GM06990 (cell line): ENCODE data around the gene JRKL.
A peak's percentile ranks its signal among the peaks of the same experiment; 100 is the strongest.

ENCODE experiments used
- DNase-seq: peaks from one replicate; pipeline ENCODE4 v3.0.0-alpha.2; 2011; ENCODE audit not compliant: insufficient read length; ENCODE audit errors: extremely low read depth
- H3K27me3 ChIP-seq: replicated peaks from 2 replicates; pipeline ENCODE4 v1.6.0; 2011; ENCODE audit warnings: low read length; ENCODE audit not compliant: control insufficient read depth, insufficient read depth
- H3K36me3 ChIP-seq: 2 replicates; pipeline ENCODE4 v1.5.1; 2011; ENCODE audit warnings: low read length; ENCODE audit not compliant: control insufficient read depth, insufficient read depth
- H3K4me3 ChIP-seq: replicated peaks from 2 replicates; pipeline ENCODE4 v1.5.1; 2011; ENCODE audit warnings: low read depth, mild to moderate bottlenecking, control low read depth, low read length
- CTCF ChIP-seq: IDR thresholded peaks from 2 replicates; pipeline ENCODE4 v1.5.1; 2011; ENCODE audit warnings: low read length, control low read depth, mild to moderate bottlenecking, inconsistent platforms; ENCODE audit not compliant: insufficient read depth, poor library complexity, severe bottlenecking

The JRKL gene

DNA sequence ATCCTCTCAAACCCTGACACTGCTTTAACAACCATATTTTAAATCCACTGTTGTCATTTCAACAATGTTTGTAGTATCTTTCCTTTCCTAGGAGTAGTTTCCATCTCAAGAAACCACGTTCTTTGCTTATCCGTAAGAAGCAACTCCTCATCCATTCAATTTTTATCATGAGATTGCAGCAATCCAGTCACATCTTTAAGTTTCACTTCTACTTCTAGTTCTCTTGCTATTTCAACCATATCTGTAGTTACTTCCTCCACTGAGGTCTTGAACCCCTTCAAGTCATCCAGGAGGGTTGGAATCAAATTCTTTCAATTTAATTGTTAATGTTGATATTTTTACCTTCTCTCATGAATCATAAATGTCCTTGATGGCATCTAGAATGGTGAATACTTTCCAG is 22.5 kb upstream of the JRKL start:
- no peak for DNase-seq
- no peak overlapping the region for H3K4me3 ChIP-seq
- TF ChIP-seq CTCF, result no peak
- H3K27me3 ChIP-seq, result no peaks in the 10 kb centered on the region
- H3K36me3 ChIP-seq, result peaks cover 1% of the 10 kb centered on the region; the same call in 1 of the 2 replicates

- H3K36me3 ChIP-seq, result no peaks in the 10 kb centered on the region; the same call in 1 of the 2 replicates
- no peak for TF ChIP-seq CTCF
- DNase-seq, result no peak
- no peaks in the 10 kb centered on the region for H3K27me3 ChIP-seq
- no peak overlapping the region for H3K4me3 ChIP-seq
These were observed 16.0 kb upstream of the JRKL start for GRCh38 chr11:96373826-96374225.

- Histone ChIP-seq H3K36me3 (no peaks in the 10 kb centered on the region; the same call in 1 of the 2 replicates), H3K4me3 (no peak overlapping the region), H3K27me3 (no peaks in the 10 kb centered on the region)
- TF ChIP-seq CTCF, result no peak
- no peak for DNase-seq
These were observed 13.0 kb upstream of the JRKL start for GRCh38 chr11:96376796-96377195.

DNA sequence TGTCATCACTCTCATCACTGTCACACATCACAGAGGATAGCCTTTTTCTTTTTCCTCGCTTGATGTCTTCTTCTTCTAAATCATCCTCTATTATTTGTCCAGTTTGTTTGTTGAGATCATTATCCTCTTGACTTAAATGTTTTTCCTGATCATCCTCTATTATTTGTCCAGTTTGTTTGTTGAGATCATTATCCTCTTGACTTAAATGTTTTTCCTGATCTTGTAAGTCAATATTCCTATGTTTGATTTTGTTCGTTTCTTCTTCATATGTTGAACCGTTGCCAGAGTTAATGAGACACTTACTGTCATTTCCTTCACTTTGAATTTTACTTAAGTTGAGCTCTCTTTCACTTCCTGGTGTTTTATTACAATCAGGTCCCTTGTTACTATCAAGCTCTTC is 5.7 kb upstream of the JRKL start:
- Histone ChIP-seq H3K4me3 (no peak overlapping the region), H3K27me3 (no peaks in the 10 kb centered on the region), H3K36me3 (no peaks in the 10 kb centered on the region)
- TF ChIP-seq CTCF, result no peak
- no peak for DNase-seq

GRCh38 chr11:96385187-96385586 is 4.6 kb upstream of the JRKL start:
- Histone ChIP-seq H3K27me3 (no peaks in the 10 kb centered on the region), H3K4me3 (no peak overlapping the region), H3K36me3 (no peaks in the 10 kb centered on the region)
- DNase-seq, result no peak
- TF ChIP-seq CTCF, result no peak

GRCh38 chr11:96388891-96389719 is 708 bp upstream of the JRKL start:
- DNase-seq, result no peak
- TF ChIP-seq CTCF, result no peak
- Histone ChIP-seq H3K4me3 (peak overlapping the region; percentile 73), H3K36me3 (no peaks in the 10 kb centered on the region), H3K27me3 (no peaks in the 10 kb centered on the region)
